Ascending aorta (tissue), 2 donors: ENCODE data around the gene SDK2. TPM values are rescaled to one million over a fixed set of nuclear protein-coding genes. Genes with fewer than 3 reads are reported as not detected.

Source experiments
- DNase-seq, 2 donors: peaks; one replicate each; pipeline ENCODE4 v3.0.0-alpha.2; 2019; ENCODE audit warnings: low spot score in 2 of 2
- H3K27ac ChIP-seq, 2 donors: fragments of 200-600 bp; sonication (generic); one replicate each; pipeline ENCODE4 v1.5.1; 2016 to 2017; ENCODE audit warnings: mild to moderate bottlenecking in 1 of 2
- H3K27me3 ChIP-seq: fragments of 200-600 bp; sonication (generic); one replicate; pipeline ENCODE4 v1.5.1; 2017
- H3K36me3 ChIP-seq, 2 donors: fragments of 200-600 bp; sonication (generic); one replicate each; pipeline ENCODE4 v1.5.1; 2016
- H3K4me1 ChIP-seq, 2 donors: fragments of 200-600 bp; sonication (generic); one replicate each; pipeline ENCODE4 v1.5.1; 2016 to 2017; ENCODE audit warnings: mild to moderate bottlenecking in 1 of 2
- H3K4me3 ChIP-seq, 2 donors: fragments of 200-600 bp; sonication (generic); one replicate each; pipeline ENCODE4 v1.5.1; 2016 to 2017; ENCODE audit warnings: mild to moderate bottlenecking in 1 of 2
- H3K9me3 ChIP-seq, 2 donors: fragments of 200-600 bp; sonication (generic); one replicate each; pipeline ENCODE4 v1.5.1; 2016
- intact Hi-C: fragments of 100-400 bp; cut with DNase I; formaldehyde crosslinking; loops from one replicate; pipeline ENCODE4 v1.15.1; 2023
- total RNA-seq: library from RNA; depleted of rRNA; stranded (reverse); fragments of >200 nt; gene quantifications from one replicate; pipeline ENCODE4 v1.1.0, GENCODE V29; 2016
- TF ChIP-seq, protein P1 (sequence below), 3 experiments: fragments of 200-600 bp in 2 of 3; fragments of 450-650 bp in 1 of 3; sonication (generic) in 2 of 3; IDR thresholded peaks; one replicate each; pipeline ENCODE4 v1.5.1; 2016 to 2019; ENCODE audit warnings: antibody characterized with exemption in 3 of 3, mild to moderate bottlenecking in 1 of 3, moderate library complexity in 1 of 3

SDK2 gene
- total RNA-seq, 1 donor from 2014 or later = 8.1 TPM

- Histone ChIP-seq H3K27ac (no peak overlapping the region), H3K4me3 (no peak overlapping the region), H3K36me3 (no peaks in the 10 kb centered on the region), H3K4me1 (no peaks in the 10 kb centered on the region), H3K9me3 (no peaks in the 10 kb centered on the region), H3K27me3 (no peaks in the 10 kb centered on the region)
- intact Hi-C loops = no loop called here
- TF ChIP-seq, protein P1, sequence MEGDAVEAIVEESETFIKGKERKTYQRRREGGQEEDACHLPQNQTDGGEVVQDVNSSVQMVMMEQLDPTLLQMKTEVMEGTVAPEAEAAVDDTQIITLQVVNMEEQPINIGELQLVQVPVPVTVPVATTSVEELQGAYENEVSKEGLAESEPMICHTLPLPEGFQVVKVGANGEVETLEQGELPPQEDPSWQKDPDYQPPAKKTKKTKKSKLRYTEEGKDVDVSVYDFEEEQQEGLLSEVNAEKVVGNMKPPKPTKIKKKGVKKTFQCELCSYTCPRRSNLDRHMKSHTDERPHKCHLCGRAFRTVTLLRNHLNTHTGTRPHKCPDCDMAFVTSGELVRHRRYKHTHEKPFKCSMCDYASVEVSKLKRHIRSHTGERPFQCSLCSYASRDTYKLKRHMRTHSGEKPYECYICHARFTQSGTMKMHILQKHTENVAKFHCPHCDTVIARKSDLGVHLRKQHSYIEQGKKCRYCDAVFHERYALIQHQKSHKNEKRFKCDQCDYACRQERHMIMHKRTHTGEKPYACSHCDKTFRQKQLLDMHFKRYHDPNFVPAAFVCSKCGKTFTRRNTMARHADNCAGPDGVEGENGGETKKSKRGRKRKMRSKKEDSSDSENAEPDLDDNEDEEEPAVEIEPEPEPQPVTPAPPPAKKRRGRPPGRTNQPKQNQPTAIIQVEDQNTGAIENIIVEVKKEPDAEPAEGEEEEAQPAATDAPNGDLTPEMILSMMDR (IDR thresholded peaks at IDR 0.05) = no peak
- DNase-seq = no peak
Observed at GRCh38 chr17:73365906-73366623, 278.2 kb downstream of the SDK2 start.

DNA sequence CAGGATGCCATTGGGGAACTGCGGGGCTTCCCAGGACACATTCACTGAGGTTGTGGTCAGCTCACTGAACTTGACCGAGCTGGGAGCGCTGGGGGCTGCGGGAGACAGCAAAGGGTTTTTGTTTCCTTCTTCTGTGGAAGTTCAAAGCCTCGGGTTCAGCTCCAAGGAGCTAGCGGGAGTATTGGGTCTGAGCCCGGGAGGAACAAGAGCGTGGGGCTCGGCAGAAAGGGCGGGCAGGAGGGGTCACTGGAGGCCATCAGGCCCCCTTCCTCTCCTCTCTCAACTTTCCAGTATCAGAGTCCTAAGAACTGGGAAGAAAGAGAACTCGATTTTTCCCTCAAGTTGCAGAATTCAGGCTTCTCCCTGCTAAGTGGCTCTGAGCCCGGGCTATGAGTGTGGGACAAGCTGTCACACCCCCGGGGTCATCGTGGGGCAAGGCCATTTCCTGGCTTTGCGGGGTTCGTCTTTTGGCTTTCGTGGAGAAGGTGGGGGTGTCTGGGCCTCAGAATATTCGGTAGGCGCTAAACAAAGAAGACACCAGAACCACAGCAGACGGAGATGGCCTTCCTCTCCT, 278.9 kb downstream of the SDK2 start:
- no peak overlapping the region for H3K4me3 ChIP-seq
- no peaks in the 10 kb centered on the region for H3K9me3 ChIP-seq
- TF ChIP-seq, protein P1 (IDR thresholded peaks at IDR 0.05) = no peak
- no peaks in the 10 kb centered on the region for H3K36me3 ChIP-seq
- H3K27me3 ChIP-seq = no peaks in the 10 kb centered on the region
- intact Hi-C loops = no loop called here
- no peak overlapping the region for H3K27ac ChIP-seq
- H3K4me1 ChIP-seq = no peaks in the 10 kb centered on the region
- no peak for DNase-seq

DNA sequence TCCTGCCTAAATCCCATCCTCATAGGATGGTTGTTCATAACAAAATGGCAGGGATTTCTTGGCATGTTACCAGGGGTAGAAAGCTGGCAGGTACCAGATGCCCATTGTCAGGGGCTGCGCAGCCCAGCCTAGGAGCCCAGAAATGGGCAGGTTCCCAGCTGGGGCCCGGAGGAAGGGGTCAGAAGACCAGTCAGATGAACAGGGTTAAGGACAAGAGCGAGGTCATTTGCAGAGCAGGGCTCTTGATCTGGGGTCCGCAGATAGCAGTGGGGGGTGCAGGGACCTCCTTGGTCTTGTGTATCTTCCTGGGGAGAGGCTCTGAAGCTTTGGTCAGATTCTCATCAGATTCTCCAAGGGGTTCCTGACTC, 280.1 kb downstream of the SDK2 start:
- no peak for DNase-seq
- Histone ChIP-seq H3K27ac (no peak overlapping the region), H3K36me3 (no peaks in the 10 kb centered on the region), H3K4me1 (no peaks in the 10 kb centered on the region), H3K9me3 (no peaks in the 10 kb centered on the region), H3K27me3 (no peaks in the 10 kb centered on the region), H3K4me3 (no peak overlapping the region)
- intact Hi-C loops = no loop called here
- TF ChIP-seq, protein P1 (IDR thresholded peaks at IDR 0.05) = no peak

DNA sequence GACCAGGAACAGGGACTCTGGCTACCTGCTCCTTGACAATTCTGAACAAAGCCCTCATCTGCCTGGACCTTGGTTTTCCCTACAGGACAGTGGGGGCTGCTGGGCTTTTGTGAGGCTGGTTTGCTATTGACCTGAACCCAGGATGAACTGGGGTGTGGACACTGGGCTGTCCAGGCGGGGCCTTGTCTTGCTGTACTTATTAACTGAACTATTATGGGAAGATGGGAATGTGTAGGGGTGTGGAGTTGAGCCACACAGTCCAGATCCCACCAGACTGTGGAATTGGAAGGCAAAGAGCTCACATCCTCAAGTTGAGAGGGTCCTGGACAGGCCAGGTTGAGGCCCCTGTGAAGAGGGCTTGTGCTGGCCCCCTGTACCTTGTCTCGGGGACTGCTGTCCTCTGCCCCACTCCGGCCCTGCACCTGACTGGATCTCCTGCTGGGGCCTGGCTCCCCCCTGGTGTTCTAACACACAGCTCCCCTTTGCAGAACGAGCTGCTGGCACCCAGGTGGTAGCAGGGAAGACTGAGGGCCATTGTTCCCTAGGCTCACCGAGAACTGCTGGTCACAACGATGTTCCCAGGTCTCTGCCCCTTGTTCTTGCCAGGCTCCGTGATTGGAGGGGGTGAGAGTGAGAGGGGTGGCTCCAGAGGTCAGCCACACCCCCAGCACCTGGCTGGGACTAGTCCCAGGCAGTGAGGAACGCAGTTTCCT, 280.6 kb downstream of the SDK2 start:
- DNase-seq = no peak
- TF ChIP-seq, protein P1 (IDR thresholded peaks at IDR 0.05) = no peak

DNA sequence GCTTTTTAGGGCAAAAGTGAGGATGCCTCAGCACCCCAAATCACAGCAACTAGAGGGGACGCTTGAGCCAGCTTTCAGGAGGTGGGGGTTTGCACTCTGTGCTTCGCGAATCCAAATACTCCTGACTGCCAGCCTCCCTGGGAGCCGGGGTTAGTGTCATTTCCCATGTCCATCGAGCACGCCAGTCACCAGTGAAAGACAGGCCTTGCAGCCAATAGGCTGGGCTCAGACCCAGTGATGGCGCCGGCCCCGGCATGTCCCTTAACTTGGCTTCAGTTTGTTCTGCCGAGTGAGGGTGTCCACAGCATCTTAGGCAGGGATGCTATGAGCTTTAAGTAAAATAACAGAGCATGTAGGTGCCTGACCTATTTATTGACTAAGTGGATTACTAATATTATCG, 281.5 kb downstream of the SDK2 start:
- Histone ChIP-seq H3K4me1 (no peaks in the 10 kb centered on the region), H3K27me3 (no peaks in the 10 kb centered on the region), H3K27ac (no peak overlapping the region), H3K9me3 (no peaks in the 10 kb centered on the region), H3K4me3 (no peak overlapping the region), H3K36me3 (no peaks in the 10 kb centered on the region)
- DNase-seq = no peak
- intact Hi-C loops = no loop called here
- TF ChIP-seq, protein P1 (IDR thresholded peaks at IDR 0.05) = no peak

More for the DNA sequence above, 280.6 kb downstream of the SDK2 start:
- no peaks in the 10 kb centered on the region for H3K36me3 ChIP-seq
- H3K4me3 ChIP-seq = no peak overlapping the region
- no peak overlapping the region for H3K27ac ChIP-seq
- H3K9me3 ChIP-seq = no peaks in the 10 kb centered on the region
- no peaks in the 10 kb centered on the region for H3K27me3 ChIP-seq
- no peaks in the 10 kb centered on the region for H3K4me1 ChIP-seq
- intact Hi-C loops = no loop called here
